Uterine smooth muscle cell (primary cell): ENCODE results near the gene OR9G4. TPM values are rescaled to one million over a fixed set of nuclear protein-coding genes. Genes with fewer than 3 reads are reported as not detected.

Experiments used
- total RNA-seq: library from RNA; depleted of rRNA; stranded (reverse); fragments of >200 nt; gene quantifications from 2 replicates; pipeline ENCODE4 v1.2.3, GENCODE V29; 2014

Gene OR9G4
- not detected in 2 replicates for total RNA-seq

DNA sequence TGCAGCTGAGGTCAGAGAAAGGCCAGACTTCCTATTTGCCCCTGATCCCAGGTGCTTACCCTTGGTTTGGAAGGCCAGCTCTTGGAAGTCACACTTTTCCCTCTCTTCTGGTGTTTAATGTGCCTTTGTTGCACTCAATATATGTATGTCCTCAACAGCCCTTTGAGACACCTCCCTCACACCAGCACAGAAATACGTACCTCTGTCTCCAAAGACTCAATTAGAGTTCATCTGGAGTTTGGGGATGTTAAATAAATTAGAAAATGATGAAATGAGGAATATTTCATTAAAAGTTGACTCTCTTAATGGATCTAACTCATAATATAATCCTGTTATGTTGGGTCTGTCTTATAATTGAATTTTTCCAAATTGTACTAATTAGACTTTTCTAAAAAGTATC, at the start of gene OR9G4:
OR9G4 (minus strand) TSS at position 101 of the 400 bp plus-strand sequence. CDS start 4,931 bp downstream, outside the sequence.

DNA sequence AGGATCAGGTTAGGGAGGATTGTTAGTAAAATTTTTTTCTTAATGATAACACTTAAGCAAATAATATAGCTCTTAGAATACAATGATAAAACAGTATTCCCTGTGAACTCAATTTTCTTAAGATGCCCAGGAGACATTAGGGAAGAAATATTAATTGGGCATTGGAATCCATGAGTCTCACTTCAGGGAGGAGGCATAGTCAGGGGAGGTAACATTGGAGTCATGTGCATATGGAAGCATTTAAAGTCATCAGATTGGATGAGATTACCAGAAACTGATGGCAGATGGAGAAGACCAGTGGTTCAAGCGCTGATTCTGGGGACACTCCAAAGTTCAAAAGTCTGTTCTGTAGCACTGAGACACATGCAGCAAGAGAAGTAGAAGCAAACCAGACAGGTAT, 49.7 kb downstream of the OR9G4 start, which contains the start of gene OR9G1:
OR9G1 (plus strand) TSS at position 301 of the 400 bp plus-strand sequence. CDS start 1,293 bp downstream, outside the sequence.

Other genes with a start within 250 kb of the OR9G4 start
- not detected in 2 replicates for gene OR5M11, start 205.4 kb downstream of the OR9G4 start, total RNA-seq
- not detected in 2 replicates for gene OR5M10, start 171.0 kb downstream of the OR9G4 start, total RNA-seq
- gene OR5M1, start 133.8 kb downstream of the OR9G4 start, total RNA-seq: not detected in 2 replicates
- gene OR5AP2, start 106.3 kb downstream of the OR9G4 start, total RNA-seq: not detected in 2 replicates
- not detected in 2 replicates for gene OR5AR1, start 85.0 kb downstream of the OR9G4 start, total RNA-seq
- not detected in 2 replicates for gene OR9G1, start 49.6 kb downstream of the OR9G4 start, total RNA-seq
- not detected in 2 replicates for gene OR5AK2, start 240.2 kb upstream of the OR9G4 start, total RNA-seq